ENCODE data around the gene ANKS4B.
"Not testable (repeated sequence)": the region's sequence is repeated elsewhere in the genome, so short reads cannot be mapped to it uniquely, and the experiment has no call there.

The ANKS4B gene

DNA sequence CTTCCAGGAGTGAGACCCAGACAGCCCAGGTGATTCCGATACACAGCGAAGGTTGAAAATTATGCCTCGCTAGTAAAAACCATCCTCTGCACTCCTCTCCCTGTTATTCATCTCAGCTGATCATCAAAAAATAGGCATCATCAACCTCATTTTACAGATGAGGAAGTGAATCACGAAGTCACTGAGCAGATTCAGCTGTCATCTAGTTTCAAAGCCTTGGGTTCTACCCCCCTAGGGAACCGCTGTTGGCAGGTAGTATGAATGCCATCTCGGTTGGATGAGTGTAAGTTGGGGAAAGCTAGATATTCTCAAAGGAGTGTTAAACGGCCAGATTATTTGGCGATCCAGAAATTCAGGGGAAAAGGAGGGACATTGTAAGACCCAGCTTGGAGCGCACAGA, 42.6 kb downstream of the ANKS4B start:
- Mint-ChIP-seq H3K9me3 (no peaks in the 10 kb centered on the region), H3K36me3 (ENCODE audit: insufficient read depth) (no peaks in the 10 kb centered on the region), H3K27me3 (peaks cover 67 to 89% of the 10 kb centered on the region in 2 donors), H3K27ac (no peak overlapping the region), H3K4me1 (ENCODE audit: low read depth in 2 of 2) (peaks cover 0 to 1% of the 10 kb centered on the region in 2 donors), H3K4me3 (no peak overlapping the region)
- DNase-seq (no peak), ATAC-seq (replicated peaks) (no peak)

- DNase-seq, result no peak
- no peak for ATAC-seq (replicated peaks)
- no peak overlapping the region for H3K4me3 Mint-ChIP-seq
- H3K36me3 Mint-ChIP-seq (ENCODE audit: insufficient read depth), result no peaks in the 10 kb centered on the region
- peaks cover 73 to 94% of the 10 kb centered on the region in 2 donors for H3K27me3 Mint-ChIP-seq
- peaks cover 0 to 1% of the 10 kb centered on the region in 2 donors for H3K4me1 Mint-ChIP-seq (ENCODE audit: low read depth in 2 of 2)
- H3K9me3 Mint-ChIP-seq, result no peaks in the 10 kb centered on the region
- H3K27ac Mint-ChIP-seq, result no peak overlapping the region
Observed at GRCh38 chr16:21277045-21277926, 43.8 kb downstream of the ANKS4B start.

- Mint-ChIP-seq H3K27me3 (peaks cover 68 to 92% of the 10 kb centered on the region in 2 donors), H3K36me3 (ENCODE audit: insufficient read depth) (no peaks in the 10 kb centered on the region)
- ATAC-seq (replicated peaks), result peak; percentile 67
Observed at GRCh38 chr16:21277927-21278706, 44.6 kb downstream of the ANKS4B start, which contains the start of gene CRYM. Gene CRYM (minus strand): TSS chr16:21278290. CDS start chr16:21278251, 39 bp downstream.

GRCh38 chr16:21279501-21279900, 46.0 kb downstream of the ANKS4B start:
- DNase-seq, result no peak
- peaks cover 66 to 92% of the 10 kb centered on the region in 2 donors for H3K27me3 Mint-ChIP-seq
- no peaks in the 10 kb centered on the region for H3K36me3 Mint-ChIP-seq (ENCODE audit: insufficient read depth)
- peaks cover 0 to 5% of the 10 kb centered on the region in 2 donors for H3K4me1 Mint-ChIP-seq (ENCODE audit: low read depth in 2 of 2)
- ATAC-seq (replicated peaks), result no peak
- peaks cover 0 to 3% of the 10 kb centered on the region in 2 donors for H3K9me3 Mint-ChIP-seq
- no peak overlapping the region for H3K27ac Mint-ChIP-seq
- H3K4me3 Mint-ChIP-seq, result no peak overlapping the region

More at GRCh38 chr16:21277927-21278706, 44.6 kb downstream of the ANKS4B start, which contains the start of gene CRYM:
- Mint-ChIP-seq H3K9me3 (no peaks in the 10 kb centered on the region), H3K27ac (peak within 1 kb of the TSS in 1 of 2 donors; percentile 22), H3K4me1 (ENCODE audit: low read depth in 2 of 2) (peaks cover 0 to 1% of the 10 kb centered on the region in 2 donors), H3K4me3 (peak within 1 kb of the TSS in 1 of 2 donors; percentile 54)
- DNase-seq, result peak in 1 of 3 experiments; percentile 11

DNA sequence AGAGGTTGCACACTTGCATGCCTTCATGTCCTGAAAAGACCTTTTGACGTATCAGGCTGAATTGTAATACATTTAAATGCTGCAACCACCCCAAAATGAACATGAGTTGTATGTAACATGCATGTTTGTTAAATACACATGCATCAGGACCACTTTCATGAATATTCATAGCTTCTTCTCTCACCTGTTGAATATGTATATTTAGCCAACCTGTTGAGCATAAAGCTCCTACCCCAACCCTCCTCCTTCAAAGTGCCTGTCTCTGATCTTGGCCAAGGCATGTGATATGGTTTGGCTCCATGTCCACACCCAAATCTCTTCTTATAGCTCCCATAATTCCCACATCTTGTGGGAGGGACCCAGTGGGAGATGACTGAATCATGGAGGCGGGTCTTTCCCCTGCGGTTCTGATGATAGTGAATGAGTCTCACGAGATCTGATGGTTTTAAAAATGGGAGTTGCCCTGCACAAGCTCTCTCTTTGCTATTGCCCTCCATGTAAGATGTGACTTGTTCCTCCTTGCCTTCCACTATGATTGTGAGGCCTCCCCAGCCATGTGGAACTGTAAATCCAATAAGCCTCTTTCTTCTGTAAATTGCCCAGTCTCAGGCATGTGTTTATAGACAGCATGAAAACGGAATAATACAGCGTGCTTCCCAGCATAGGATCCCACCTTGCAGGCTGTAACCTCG, 48.3 kb downstream of the ANKS4B start:
- DNase-seq (no peak), ATAC-seq (replicated peaks) (no peak)
- Mint-ChIP-seq H3K27me3 (peaks cover 57 to 86% of the 10 kb centered on the region in 2 donors), H3K9me3 (peaks cover 0 to 3% of the 10 kb centered on the region in 2 donors), H3K4me3 (no peak overlapping the region), H3K4me1 (ENCODE audit: low read depth in 2 of 2) (peaks cover 0 to 5% of the 10 kb centered on the region in 2 donors), H3K36me3 (ENCODE audit: insufficient read depth) (no peaks in the 10 kb centered on the region), H3K27ac (no peak overlapping the region)

- no peak for ATAC-seq (replicated peaks)
- no peak overlapping the region for H3K4me3 Mint-ChIP-seq
- H3K27ac Mint-ChIP-seq, result no peak overlapping the region
- H3K27me3 Mint-ChIP-seq, result peaks cover 58 to 85% of the 10 kb centered on the region in 2 donors
- no peaks in the 10 kb centered on the region for H3K36me3 Mint-ChIP-seq (ENCODE audit: insufficient read depth)
- H3K9me3 Mint-ChIP-seq, result peaks cover 0 to 3% of the 10 kb centered on the region in 2 donors
- DNase-seq, result no peak
- peaks cover 0 to 4% of the 10 kb centered on the region in 2 donors for H3K4me1 Mint-ChIP-seq (ENCODE audit: low read depth in 2 of 2)
Observed at GRCh38 chr16:21283521-21284289, 50.2 kb downstream of the ANKS4B start.

DNA sequence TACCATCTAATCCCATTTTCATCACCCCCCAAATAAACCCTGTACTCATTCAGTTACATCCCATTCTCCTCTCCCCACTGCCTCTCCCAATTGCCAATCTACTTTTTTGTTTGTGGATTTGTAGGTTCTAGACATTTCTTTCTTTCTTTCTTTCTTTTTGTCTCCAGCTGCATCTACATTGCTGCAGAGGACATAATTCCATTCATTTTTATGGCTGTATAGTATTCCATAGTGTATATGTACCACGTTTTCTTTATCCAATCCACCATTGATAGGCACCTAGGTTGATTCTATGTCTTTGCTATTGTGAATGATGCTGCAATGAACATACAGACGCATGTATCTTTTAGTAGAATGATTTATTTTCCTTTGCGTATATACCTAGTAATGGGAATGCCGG, 50.9 kb downstream of the ANKS4B start:
- no peak for ATAC-seq (replicated peaks)

DNA sequence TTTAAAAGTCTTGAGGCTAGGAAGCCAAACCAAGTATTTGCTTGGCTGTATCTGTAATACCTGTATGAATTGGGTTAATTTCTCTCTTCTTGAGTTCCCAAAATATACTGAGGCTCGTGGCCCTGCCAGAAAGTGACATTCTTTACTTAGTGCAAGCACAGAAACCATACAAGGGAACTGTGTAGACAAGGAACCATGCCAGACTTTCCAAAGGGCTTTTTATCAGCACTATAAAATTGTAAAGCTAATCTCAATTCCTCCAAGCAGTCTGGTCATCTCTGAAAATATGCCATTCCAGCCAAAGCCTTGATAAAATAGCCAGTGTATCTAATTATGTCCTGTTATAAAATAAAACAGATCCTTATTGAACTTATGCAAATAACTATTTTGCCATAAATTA, 51.8 kb downstream of the ANKS4B start:
- Mint-ChIP-seq H3K9me3 (peaks cover 0 to 3% of the 10 kb centered on the region in 2 donors), H3K36me3 (ENCODE audit: insufficient read depth) (no peaks in the 10 kb centered on the region), H3K27me3 (peaks cover 52 to 84% of the 10 kb centered on the region in 2 donors), H3K4me3 (no peak overlapping the region), H3K4me1 (ENCODE audit: low read depth in 2 of 2) (peaks cover 0 to 4% of the 10 kb centered on the region in 2 donors), H3K27ac (no peak overlapping the region)
- ATAC-seq (replicated peaks) (no peak), DNase-seq (no peak)

More for the DNA sequence above, 50.9 kb downstream of the ANKS4B start:
- Mint-ChIP-seq H3K4me3 (no peak overlapping the region), H3K27ac (no peak overlapping the region), H3K36me3 (ENCODE audit: insufficient read depth) (no peaks in the 10 kb centered on the region), H3K27me3 (peaks cover 53 to 84% of the 10 kb centered on the region in 2 donors), H3K9me3 (peaks cover 0 to 3% of the 10 kb centered on the region in 2 donors), H3K4me1 (ENCODE audit: low read depth in 2 of 2) (peaks cover 0 to 4% of the 10 kb centered on the region in 2 donors)
- DNase-seq, result no peak

- not testable (repeated sequence) for H3K27ac Mint-ChIP-seq; H3K4me1 Mint-ChIP-seq (ENCODE audit: low read depth in 2 of 2); ATAC-seq (replicated peaks); H3K36me3 Mint-ChIP-seq (ENCODE audit: insufficient read depth); H3K9me3 Mint-ChIP-seq; H3K4me3 Mint-ChIP-seq; DNase-seq
- H3K27me3 Mint-ChIP-seq, result peaks cover 48 to 87% of the 10 kb centered on the region in 2 donors
Observed at GRCh38 chr16:21289789-21290188, 56.3 kb downstream of the ANKS4B start.

DNA sequence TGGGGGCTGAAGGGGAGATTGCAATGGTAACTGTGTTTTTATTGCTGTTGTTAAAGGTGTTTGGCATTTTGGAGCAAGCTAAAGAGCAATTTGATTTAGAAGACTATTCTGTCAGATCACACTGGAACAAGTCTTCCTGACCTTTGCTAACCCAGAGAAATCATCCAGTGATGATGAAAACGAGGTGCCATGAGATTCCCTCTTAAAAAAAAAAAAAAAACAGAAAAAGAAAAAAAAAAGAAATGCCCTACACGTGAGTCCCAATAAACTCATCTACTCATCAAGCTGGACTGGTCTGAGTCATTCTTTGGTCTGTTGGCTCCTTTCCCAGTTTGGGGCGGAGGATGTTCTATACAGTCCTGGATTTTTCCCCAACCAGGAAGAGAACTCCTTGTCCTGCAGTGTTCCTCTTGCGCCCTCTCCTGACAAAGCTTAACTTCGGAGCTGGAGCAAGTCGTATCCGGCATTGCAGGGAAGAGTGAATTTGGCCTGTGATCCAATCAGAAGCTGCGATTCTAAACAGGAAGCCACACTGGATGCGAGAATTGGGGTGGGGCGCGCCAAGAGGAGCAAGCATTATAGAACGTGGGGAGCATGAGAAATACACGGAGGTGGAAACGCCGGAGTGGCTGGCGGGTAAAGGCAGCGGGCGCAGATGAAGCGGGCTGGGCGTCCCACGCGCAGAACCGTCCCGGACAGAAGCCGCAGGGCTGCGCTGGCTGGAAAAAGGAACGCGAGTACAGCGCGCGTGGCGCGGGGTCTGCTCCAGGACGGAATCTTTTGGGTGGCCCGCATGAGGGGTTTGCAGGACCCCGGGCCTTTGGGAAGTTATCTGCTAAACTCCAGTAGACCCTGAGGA, 67.0 kb downstream of the ANKS4B start:
- ATAC-seq (replicated peaks), result peak; percentile 31

DNA sequence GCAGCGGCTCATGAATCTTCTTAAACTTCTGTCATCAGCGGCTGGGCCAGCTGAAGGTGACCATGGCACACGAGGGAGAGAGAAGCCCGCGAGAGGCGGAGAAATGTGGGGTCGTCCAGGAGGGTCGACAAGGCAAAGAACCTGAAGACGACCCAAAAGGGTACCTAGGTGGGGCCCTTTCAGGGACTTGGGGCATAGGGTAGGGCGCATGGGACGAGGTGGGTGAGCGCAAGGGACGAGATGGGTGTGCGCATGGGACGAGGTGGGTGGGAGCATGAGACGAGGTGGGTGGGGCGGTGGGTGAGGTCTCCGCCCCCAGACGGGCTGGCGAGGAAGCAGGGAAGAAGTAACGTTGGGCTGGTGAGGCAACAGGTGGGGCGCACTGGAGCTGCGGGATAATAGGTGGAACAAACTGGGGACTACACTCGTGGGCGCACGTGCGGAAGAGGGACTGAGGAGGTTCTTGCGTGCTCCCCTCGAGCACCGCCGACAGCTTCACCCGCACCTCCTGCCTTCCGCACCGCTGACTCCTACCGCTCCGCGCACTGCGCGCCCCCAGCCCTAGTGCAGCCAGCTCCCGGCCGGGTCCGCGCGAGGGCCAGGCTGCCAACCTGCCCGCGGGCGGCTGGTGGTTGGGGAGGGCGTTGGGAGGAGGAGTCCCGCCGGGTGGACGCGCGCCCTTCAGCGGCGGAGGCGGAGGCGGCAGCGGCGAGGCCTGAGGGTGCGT, 67.8 kb downstream of the ANKS4B start:
- ATAC-seq (replicated peaks) (peak; percentile 46), DNase-seq (peak in 1 of 3 experiments; percentile 5)
- no peaks in the 10 kb centered on the region for H3K9me3 Mint-ChIP-seq
- peak overlapping the region in 1 of 2 donors; percentile 47 for H3K27ac Mint-ChIP-seq
- H3K4me1 Mint-ChIP-seq (ENCODE audit: low read depth in 2 of 2), result peaks cover 18 to 19% of the 10 kb centered on the region in 2 donors
- peak overlapping the region; percentile 90 to 97 for H3K4me3 Mint-ChIP-seq
- peaks cover 45 to 58% of the 10 kb centered on the region in 2 donors for H3K27me3 Mint-ChIP-seq
- H3K36me3 Mint-ChIP-seq (ENCODE audit: insufficient read depth), result peaks cover 3% of the 10 kb centered on the region

More for the DNA sequence above, 67.0 kb downstream of the ANKS4B start:
- peaks cover 3% of the 10 kb centered on the region for H3K36me3 Mint-ChIP-seq (ENCODE audit: insufficient read depth)
- H3K4me1 Mint-ChIP-seq (ENCODE audit: low read depth in 2 of 2), result peaks cover 18 to 19% of the 10 kb centered on the region in 2 donors
- peaks cover 51 to 66% of the 10 kb centered on the region in 2 donors for H3K27me3 Mint-ChIP-seq
- peak overlapping the region in 1 of 2 donors; percentile 47 for H3K27ac Mint-ChIP-seq
- peak overlapping the region; percentile 90 to 97 for H3K4me3 Mint-ChIP-seq
- DNase-seq, result no peak
- no peaks in the 10 kb centered on the region for H3K9me3 Mint-ChIP-seq

Data from effector memory CD8-positive, alpha-beta T cell (primary cell).